ENCODE results near the gene CYSTM1. TPM values are rescaled to one million over a fixed set of nuclear protein-coding genes. Genes with fewer than 3 reads are reported as not detected.

The CYSTM1 gene
- total RNA-seq, 1 experiment from 2014 or later: 27.2 TPM

- no peak for TF ChIP-seq EZH2 (IDR thresholded peaks at IDR 0.05; ENCODE audit: low read depth)
- no peak for TF ChIP-seq CTCF (conservative IDR thresholded peaks at IDR 0.05)
- no peaks in the 10 kb centered on the region for H3K27me3 ChIP-seq (ENCODE audit: insufficient read depth, low read depth)
- H3K36me3 ChIP-seq (ENCODE audit: low read depth): peaks cover 3% of the 10 kb centered on the region; the same call in 1 of the 2 replicates
- POLR2A ChIA-PET (ENCODE audit: unreplicated experiment): interaction anchor here (0.5 to 0.6 kb wide), 3 partner anchors 46 to 94 kb away, joined by 6 to 15 read pairs (median 8); partner anchors contain the start of gene HBEGF
- H3K4me3 ChIP-seq: no peak overlapping the region
- H2AFZ ChIP-seq: no peak overlapping the region
- H3K79me2 ChIP-seq (ENCODE audit: low read depth): peaks cover 84% of the 10 kb centered on the region
- peaks cover 71% of the 10 kb centered on the region for H3K4me1 ChIP-seq (replicated peaks; ENCODE audit: insufficient read depth)
- BruUV-seq (replicated peaks): no TSS peak
- intact Hi-C loops (cut with micrococcal nuclease; ENCODE audit: unreplicated experiment): no loop called here
- no peaks in the 10 kb centered on the region for H3K9me2 ChIP-seq (ENCODE audit: insufficient read depth)
- H3F3A ChIP-seq (ENCODE audit: insufficient read depth, low read depth): peaks cover 59% of the 10 kb centered on the region
- H3K9me3 ChIP-seq (ENCODE audit: insufficient read depth, low read depth): no peaks in the 10 kb centered on the region
- H3K4me2 ChIP-seq: peak overlapping the region; percentile 76
- DNase-seq: no peak
- CTCF ChIA-PET: interaction anchor here (1.0 to 1.5 kb wide), 3 partner anchors 8 to 99 kb away, joined by 3 to 5 read pairs (median 4); partner anchors contain the start of gene HBEGF
- H4K20me1 ChIP-seq (ENCODE audit: insufficient read depth): no peaks in the 10 kb centered on the region
- H3K27ac ChIP-seq: peak overlapping the region; percentile 96
Observed at GRCh38 chr5:140252470-140253126, 77.6 kb downstream of the CYSTM1 start.

- no peaks in the 10 kb centered on the region for H4K20me1 ChIP-seq (ENCODE audit: insufficient read depth)
- CTCF ChIA-PET: interaction anchor here (0.7 kb wide), 1 partner anchor 10 kb away, joined by 3 read pairs; no protein-coding TSS in a partner anchor
- intact Hi-C loops (cut with micrococcal nuclease; ENCODE audit: unreplicated experiment): no loop called here
- H3F3A ChIP-seq (ENCODE audit: insufficient read depth, low read depth): peaks cover 70% of the 10 kb centered on the region
- peak overlapping the region; percentile 76 for H3K4me2 ChIP-seq
- H3K36me3 ChIP-seq (ENCODE audit: low read depth): peaks cover 7% of the 10 kb centered on the region; the same call in 1 of the 2 replicates
- no peaks in the 10 kb centered on the region for H3K9me2 ChIP-seq (ENCODE audit: insufficient read depth)
- BruUV-seq (replicated peaks): no TSS peak
- H3K27me3 ChIP-seq (ENCODE audit: insufficient read depth, low read depth): no peaks in the 10 kb centered on the region
- no peak overlapping the region for H2AFZ ChIP-seq
- POLR2A ChIA-PET (ENCODE audit: unreplicated experiment): interaction anchor here (0.6 to 0.7 kb wide), 4 partner anchors 14 to 846 kb away, joined by 4 to 6 read pairs (median 5); partner anchors contain the start of gene PFDN1
- H3K4me3 ChIP-seq: no peak overlapping the region
- no peaks in the 10 kb centered on the region for H3K9me3 ChIP-seq (ENCODE audit: insufficient read depth, low read depth)
- no peak for TF ChIP-seq EZH2 (IDR thresholded peaks at IDR 0.05; ENCODE audit: low read depth)
- no peak for TF ChIP-seq CTCF (conservative IDR thresholded peaks at IDR 0.05)
- H3K4me1 ChIP-seq (replicated peaks; ENCODE audit: insufficient read depth): peaks cover 82% of the 10 kb centered on the region
- peak; percentile 56 to 76 for DNase-seq
- H3K27ac ChIP-seq: peak overlapping the region; percentile 96
- H3K79me2 ChIP-seq (ENCODE audit: low read depth): peaks cover 84% of the 10 kb centered on the region
Observed at GRCh38 chr5:140253985-140254384, 79.0 kb downstream of the CYSTM1 start.

GRCh38 chr5:140255460-140256157, 80.6 kb downstream of the CYSTM1 start:
- Histone ChIP-seq H2AFZ (no peak overlapping the region), H3K36me3 (ENCODE audit: low read depth) (peaks cover 4% of the 10 kb centered on the region; the same call in 1 of the 2 replicates), H3K4me2 (no peak overlapping the region), H3K9me2 (ENCODE audit: insufficient read depth) (no peaks in the 10 kb centered on the region), H3K4me3 (no peak overlapping the region), H3K9me3 (ENCODE audit: insufficient read depth, low read depth) (no peaks in the 10 kb centered on the region), H3K27ac (peak overlapping the region; percentile 96), H3F3A (ENCODE audit: insufficient read depth, low read depth) (peaks cover 70% of the 10 kb centered on the region), H3K27me3 (ENCODE audit: insufficient read depth, low read depth) (no peaks in the 10 kb centered on the region), H4K20me1 (ENCODE audit: insufficient read depth) (no peaks in the 10 kb centered on the region), H3K79me2 (ENCODE audit: low read depth) (peaks cover 80% of the 10 kb centered on the region), H3K4me1 (replicated peaks; ENCODE audit: insufficient read depth) (peaks cover 90% of the 10 kb centered on the region)
- TF ChIP-seq EZH2 (IDR thresholded peaks at IDR 0.05; ENCODE audit: low read depth) (no peak), CTCF (conservative IDR thresholded peaks at IDR 0.05) (no peak)
- POLR2A ChIA-PET (ENCODE audit: unreplicated experiment): interaction anchor here (0.7 kb wide), 1 partner anchor 20 kb away, joined by 3 read pairs; no protein-coding TSS in a partner anchor
- DNase-seq: no peak
- intact Hi-C loops (cut with micrococcal nuclease; ENCODE audit: unreplicated experiment): no loop called here
- CTCF ChIA-PET: interaction anchor here (0.6 kb wide), 1 partner anchor 28 kb away, joined by 4 read pairs; no protein-coding TSS in a partner anchor
- BruUV-seq (replicated peaks): no TSS peak
